Stimulated activated CD4-positive, alpha-beta T cell treated with anti-CD3 and anti-CD28 coated beads, Interleukin-15, amount 100 ng/mL, for 48 hours (primary cell): Measurements from ENCODE around the gene EMID1.
"Not testable (repeated sequence)": the region's sequence is repeated elsewhere in the genome, so short reads cannot be mapped to it uniquely, and the experiment has no call there.

Experiments used
- DNase-seq, 2 donors: peaks; one replicate each; pipeline ENCODE4 v3.0.0-alpha.2; 2020; ENCODE audit warnings: low read depth in 2 of 2

Gene EMID1

DNA sequence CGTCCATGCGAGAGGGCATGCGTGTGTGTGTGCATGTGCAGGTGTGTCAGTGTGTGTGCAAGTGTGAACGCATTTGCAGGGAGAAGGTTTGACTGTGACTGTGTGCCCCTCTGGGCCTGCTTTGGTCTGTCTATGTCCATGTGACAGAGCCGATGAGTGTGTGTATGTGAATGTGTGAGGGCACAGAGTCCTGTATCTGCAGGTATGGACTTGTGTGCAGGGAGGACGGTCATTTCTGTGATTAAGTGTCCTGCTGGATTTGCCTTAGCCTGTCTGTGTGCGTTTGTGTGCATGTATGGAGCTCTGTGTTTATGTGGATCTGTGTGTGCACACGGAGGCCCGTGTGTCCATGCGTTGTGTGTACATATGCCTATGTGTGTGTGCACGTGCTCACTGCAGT is 5.4 kb downstream of the EMID1 start:
- no peak for DNase-seq

DNA sequence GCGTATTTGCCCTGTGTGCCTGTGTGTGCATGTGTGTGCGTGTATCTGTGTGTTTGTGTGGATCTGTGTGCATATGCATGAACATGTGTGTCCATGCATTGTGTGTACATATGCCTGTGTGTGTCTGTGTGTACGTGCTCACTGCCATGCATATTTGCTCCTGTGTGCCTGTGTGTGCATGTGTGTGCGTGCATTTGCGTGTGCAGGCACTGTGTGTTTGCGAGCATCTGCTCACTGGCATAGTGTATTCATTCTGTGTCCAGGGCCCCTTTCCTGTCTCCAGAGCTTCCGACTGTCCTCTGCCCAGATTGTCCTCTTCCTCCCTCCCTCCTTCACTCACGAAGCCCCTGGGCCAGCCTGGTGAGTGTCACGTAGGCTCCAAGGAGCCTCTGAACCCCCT is 5.8 kb downstream of the EMID1 start:
- DNase-seq = no peak

DNA sequence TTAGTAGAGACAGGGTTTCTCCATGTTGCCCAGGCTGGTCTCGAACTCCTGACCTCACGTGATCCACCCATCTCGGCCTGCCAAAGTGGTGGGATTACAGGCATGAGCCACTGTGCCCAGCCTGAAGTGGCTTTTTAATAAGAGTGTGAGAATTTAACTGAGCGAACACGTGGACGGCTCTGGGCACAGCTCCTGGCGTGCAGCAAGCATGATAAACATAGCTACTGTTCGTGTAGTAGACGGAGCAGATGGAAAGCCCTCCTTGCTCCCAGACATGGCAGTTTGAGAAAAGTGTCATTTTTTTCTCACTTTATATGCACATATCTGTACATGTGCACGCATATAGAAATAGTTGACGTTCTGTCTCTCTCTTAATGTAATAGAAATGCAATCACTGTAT is 7.0 kb downstream of the EMID1 start:
- DNase-seq = no peak

- no peak for DNase-seq
Observed at GRCh38 chr22:29213493-29213892, 7.8 kb downstream of the EMID1 start.

DNA sequence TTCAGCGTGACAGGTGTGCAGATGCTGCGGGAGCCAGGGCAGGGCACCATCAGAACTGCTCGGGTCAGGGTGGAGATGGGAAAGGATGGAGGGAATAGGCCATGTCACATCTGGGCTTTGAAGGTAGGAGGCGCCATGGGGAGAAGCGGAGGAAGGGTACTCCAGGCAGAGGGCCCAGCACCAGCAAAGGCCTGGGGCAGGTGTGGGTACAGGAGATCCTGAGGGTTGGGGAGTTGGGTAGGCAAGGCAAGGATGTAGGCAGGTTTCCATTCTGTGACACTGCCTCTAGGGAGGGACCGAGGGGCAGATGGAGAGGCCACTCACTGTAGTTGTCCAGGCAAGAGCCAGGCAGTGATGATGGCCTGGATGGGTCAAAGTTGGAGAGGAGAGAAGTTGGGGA is 8.5 kb downstream of the EMID1 start:
- no peak for DNase-seq

- no peak for DNase-seq
Observed at GRCh38 chr22:29215012-29215860, 9.5 kb downstream of the EMID1 start.

- no peak for DNase-seq
Observed at GRCh38 chr22:29216011-29216872, 10.5 kb downstream of the EMID1 start.

DNA sequence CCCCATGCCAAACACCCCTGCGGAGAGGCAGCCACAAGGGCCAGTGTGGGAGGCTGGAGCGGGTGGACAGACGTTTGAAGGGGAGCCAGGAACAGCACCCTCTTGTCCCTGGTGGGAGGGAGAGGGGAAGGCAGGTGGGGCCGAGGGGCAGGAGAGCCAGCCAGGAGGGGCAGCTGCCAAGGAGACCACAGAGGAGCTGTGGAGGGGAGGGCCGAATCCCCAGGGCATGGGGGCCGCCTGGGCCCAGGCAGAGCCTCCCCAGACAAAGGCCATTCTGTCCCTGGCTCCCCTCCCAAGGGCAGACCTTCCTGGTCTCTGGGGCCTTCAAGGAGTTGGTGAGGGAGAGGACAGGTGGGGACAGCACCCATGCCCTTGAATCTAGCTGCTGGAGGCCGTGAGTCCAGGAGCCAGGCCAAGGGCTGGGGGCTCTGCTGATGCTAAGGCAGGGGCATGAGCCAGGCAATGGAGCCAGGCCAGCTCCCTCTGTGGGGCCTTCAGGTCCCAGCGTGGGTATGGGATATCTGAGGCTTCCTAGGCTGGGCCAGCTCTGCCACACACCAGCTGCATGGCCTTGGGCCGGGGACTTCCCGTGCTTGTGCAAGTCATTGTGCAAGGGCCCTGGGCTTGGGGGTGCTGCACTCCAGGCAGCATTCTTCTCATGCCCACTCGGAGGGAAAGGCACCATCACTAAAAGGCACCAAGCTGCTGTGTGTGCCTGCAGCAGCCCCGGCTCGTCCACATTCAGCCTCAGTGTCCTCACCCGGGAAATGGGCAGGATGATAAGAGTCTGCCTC is 11.4 kb downstream of the EMID1 start:
- no peak for DNase-seq

- no peak for DNase-seq
Observed at GRCh38 chr22:29217827-29218757, 12.4 kb downstream of the EMID1 start.

GRCh38 chr22:29218758-29219408 is 13.2 kb downstream of the EMID1 start:
- no peak for DNase-seq

DNA sequence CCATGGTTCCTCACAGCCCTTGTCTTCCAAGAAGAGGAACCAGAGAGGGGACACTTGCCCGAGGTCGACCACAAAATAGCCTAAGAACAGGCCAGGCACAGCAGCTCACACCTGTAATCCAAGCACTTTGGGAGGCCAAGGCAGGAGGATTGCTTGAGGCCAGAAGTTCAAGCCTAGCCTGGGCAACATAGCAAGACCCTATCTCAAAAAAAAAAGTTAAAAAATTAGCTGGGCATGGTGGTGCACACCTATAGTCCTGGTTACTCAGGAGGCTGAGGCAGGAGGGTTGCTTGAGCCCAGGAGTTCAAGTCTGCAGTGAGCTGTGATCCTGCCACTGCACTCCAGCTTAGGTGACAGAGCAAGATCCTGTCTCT is 13.7 kb downstream of the EMID1 start:
- not testable (repeated sequence) for DNase-seq

DNA sequence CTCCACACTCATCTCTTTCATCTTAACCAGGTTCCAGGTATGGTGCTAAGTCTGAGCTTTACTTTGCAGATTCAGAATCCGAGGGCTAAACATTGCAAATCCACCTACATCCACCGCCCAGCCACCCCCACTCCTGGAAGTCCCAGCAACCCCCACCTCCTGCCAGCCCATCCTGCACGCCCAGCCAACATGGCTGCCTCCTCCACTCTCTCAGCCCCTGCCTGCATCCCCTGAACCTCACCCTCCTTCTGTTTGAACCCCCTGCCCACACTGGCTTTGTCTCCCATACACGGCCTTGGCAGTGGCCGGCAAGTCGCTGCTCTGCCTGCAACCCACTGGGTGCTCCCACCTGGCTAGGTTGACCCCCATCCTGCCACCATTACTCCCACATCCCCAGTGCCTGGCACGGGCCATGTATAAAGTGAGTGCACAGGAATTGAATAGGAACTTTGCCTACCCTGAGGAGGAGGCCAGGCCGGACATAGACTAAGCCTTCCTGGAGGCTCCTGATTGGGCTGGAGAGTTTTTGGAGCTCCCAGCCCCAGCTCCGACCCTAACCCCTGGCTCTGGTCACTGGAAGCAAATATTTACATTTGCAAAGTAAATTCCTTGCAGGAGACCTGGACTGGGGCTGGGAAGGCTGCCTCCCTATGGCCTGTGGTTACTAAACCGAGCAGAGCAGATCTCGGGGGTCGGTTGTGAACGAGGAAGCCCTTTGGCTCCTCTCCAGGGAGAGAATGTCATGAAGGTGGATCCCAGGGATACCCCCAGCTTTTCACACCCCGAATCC is 14.4 kb downstream of the EMID1 start:
- no peak for DNase-seq

- DNase-seq = no peak
Observed at GRCh38 chr22:29224121-29224858, 18.6 kb downstream of the EMID1 start.

DNA sequence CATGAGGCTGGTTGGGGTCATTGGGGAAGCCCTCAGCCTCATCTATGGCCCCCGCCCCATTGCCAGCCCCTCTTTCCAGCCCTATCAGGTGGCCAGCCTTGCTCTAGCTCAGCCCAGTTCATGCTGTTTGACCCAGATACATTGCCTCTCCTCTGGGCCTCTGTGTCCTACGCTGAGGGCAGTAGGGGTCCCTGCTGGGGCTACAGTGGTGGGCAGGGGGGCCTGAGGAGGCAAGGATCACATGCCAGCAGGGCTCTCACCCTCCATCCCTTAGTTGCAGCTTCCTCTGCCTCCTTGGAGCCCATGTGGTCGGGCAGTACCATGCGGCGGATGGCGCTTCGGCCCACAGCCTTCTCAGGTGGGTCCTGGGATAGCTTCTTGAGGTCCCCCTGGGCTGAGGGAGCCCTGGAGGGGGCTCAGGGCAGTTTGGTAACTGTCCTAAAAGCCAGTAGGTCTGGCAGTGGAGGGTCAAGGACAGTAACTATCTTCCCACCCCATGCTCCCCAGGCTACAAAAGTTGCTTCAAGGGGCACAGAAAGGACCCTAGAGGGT is 19.2 kb downstream of the EMID1 start:
- DNase-seq = no peak

DNA sequence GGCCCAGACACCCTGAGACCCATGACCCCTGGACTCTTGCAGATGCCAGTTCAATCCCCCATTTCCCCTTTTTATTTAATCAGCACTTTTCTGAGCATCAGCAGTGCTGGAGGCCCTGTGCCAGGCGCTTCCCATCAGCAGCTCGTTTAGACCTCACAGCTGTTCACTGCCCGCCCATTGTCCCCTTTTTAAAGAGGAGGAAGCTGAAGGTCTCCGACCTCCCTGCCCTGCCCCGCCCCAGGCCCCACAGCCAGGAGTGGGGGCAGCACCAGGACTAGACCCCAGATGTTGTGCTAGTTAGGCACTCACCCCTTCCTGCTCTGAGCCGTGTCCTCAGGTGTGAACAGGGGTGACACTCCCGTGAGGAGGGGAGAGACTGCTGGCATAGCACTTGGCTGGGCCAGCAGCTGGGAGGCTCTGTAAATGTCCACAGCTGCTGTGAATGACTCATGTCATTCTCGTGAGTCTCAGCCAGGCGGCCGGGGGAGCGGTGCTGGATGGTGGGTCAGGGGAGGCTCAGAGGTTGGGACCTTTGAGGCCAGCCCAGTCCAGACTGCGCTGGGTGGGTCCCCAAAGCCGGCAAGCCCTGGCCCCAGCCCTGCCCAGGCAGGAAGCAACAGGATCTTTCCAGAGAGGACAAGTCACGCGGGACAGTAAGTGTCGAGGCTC is 19.9 kb downstream of the EMID1 start:
- no peak for DNase-seq

- DNase-seq = no peak
Observed at GRCh38 chr22:29226351-29226981, 20.8 kb downstream of the EMID1 start.

DNA sequence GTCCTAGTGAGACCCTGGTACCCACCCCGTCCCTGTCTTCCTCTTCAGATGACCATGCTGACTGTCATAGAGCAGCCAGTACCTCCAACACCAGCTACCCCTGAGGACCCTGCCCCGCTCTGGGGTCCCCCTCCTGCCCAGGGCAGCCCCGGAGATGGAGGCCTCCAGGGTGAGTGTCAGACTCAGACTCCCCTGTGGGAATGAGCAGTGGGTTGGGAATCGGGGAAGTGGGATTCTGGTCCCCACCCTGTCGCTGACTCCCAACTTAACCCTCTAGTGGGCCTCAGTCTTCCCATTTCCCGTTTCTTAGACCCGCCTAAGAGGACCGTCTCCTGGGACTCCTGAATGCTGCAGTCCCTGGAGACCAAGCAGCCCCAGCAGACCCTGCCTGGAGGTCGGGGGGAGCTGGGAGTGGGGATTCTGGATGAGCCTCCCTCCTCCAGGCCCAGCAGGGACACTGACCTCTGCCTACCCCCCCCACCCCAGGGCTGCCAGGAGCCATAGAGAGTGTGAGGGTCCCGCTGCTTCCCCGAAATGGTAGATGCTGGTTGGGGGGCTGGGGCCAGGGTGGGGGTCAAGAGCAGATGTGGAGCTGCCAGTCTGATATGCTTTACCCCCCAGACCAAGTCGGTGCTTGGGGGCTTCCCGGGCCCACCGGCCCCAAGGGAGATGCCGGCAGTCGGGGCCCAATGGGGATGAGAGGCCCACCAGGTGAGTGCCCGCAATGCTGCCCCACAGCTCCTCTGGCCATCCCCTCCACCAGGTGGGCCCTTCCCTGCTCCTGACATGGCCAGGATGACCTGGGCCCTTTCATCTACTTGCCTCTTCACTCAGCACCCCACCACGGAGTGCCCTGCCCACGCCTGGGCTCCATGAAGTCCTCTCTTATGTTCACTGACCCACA is 25.5 kb downstream of the EMID1 start:
- no peak for DNase-seq
